Keratinocyte (primary cell): Measurements from ENCODE around the gene DUSP28. TPM values are rescaled to one million over a fixed set of nuclear protein-coding genes. Genes with fewer than 3 reads are reported as not detected.
A peak's percentile ranks its signal among the peaks of the same experiment; 100 is the strongest.

ENCODE experiments used
- DNase-seq: peaks from one replicate; pipeline ENCODE4 v3.0.0-alpha.2; 2011; ENCODE audit warnings: low read depth, missing footprints, low spot score
- FAIRE-seq: peaks from 2 replicates; lab custom pipeline; 2011; peaks lifted over from hg19 to GRCh38; lab: Jason Lieb, UNC
- H2AFZ ChIP-seq: 2 replicates; pipeline ENCODE4 v1.6.0; 2012; ENCODE audit warnings: low read length, control low read depth, inconsistent platforms; ENCODE audit not compliant: control insufficient read depth
- H3K27ac ChIP-seq: 2 replicates; pipeline ENCODE4 v1.5.1; 2011; ENCODE audit warnings: low read length; ENCODE audit not compliant: control insufficient read depth, insufficient read depth
- H3K27me3 ChIP-seq: 3 replicates; pipeline ENCODE4 v1.6.0; 2011; ENCODE audit warnings: low read length; ENCODE audit not compliant: control insufficient read depth, insufficient read depth; ENCODE audit errors: extremely low read depth
- H3K36me3 ChIP-seq, 2 experiments: 2 replicates in 1 of 2; 3 replicates in 1 of 2; pipeline ENCODE4 v1.5.1; 2011; ENCODE audit warnings: low read length in 2 of 2, mild to moderate bottlenecking in 1 of 2; ENCODE audit not compliant: control insufficient read depth in 2 of 2, insufficient read depth in 2 of 2; ENCODE audit errors: extremely low read depth in 1 of 2
- H3K4me1 ChIP-seq: 3 replicates; pipeline ENCODE4 v1.5.1; 2011; ENCODE audit warnings: low read length; ENCODE audit not compliant: control insufficient read depth, insufficient read depth; ENCODE audit errors: extremely low read depth
- H3K4me2 ChIP-seq: 3 replicates; pipeline ENCODE4 v1.6.0; 2011; ENCODE audit warnings: low read depth, low read length; ENCODE audit not compliant: control insufficient read depth, insufficient read depth; ENCODE audit errors: extremely low read depth
- H3K4me3 ChIP-seq, 3 experiments: fragments of 200-600 bp in 1 of 3; sonication (generic) in 1 of 3; 2 replicates in 2 of 3; 3 replicates in 1 of 3; pipeline ENCODE4 v1.5.1; 2011 to 2016; ENCODE audit warnings: low read length in 3 of 3, mild to moderate bottlenecking in 3 of 3, control low read depth in 2 of 3, inconsistent platforms in 1 of 3, low read depth in 1 of 3, mixed read lengths in 1 of 3, mixed run types in 1 of 3, moderate library complexity in 1 of 3; ENCODE audit not compliant: control insufficient read depth in 2 of 3, insufficient read depth in 2 of 3; ENCODE audit errors: extremely low read depth in 1 of 3
- H3K79me2 ChIP-seq: 2 replicates; pipeline ENCODE4 v1.6.0; 2012; ENCODE audit warnings: low read length; ENCODE audit not compliant: control insufficient read depth, insufficient read depth
- H3K9ac ChIP-seq: 3 replicates; pipeline ENCODE4 v1.6.0; 2011; ENCODE audit warnings: low read length; ENCODE audit not compliant: control insufficient read depth, insufficient read depth; ENCODE audit errors: extremely low read depth
- H3K9me1 ChIP-seq: 3 replicates; pipeline ENCODE4 v1.6.0; 2011; ENCODE audit warnings: low read length; ENCODE audit not compliant: control insufficient read depth, insufficient read depth; ENCODE audit errors: extremely low read depth
- H3K9me3 ChIP-seq: 2 replicates; pipeline ENCODE4 v1.5.1; 2012; ENCODE audit warnings: low read depth, low read length; ENCODE audit not compliant: control insufficient read depth
- H4K20me1 ChIP-seq: 3 replicates; pipeline ENCODE4 v1.6.0; 2011; ENCODE audit warnings: low read length; ENCODE audit not compliant: control insufficient read depth, insufficient read depth; ENCODE audit errors: extremely low read depth
- CTCF ChIP-seq, 3 experiments: IDR thresholded peaks in 1 of 3; conservative IDR thresholded peaks in 1 of 3; optimal IDR thresholded peaks in 1 of 3; 2 replicates in 2 of 3; 3 replicates in 1 of 3; pipeline versions ENCODE3 to v1.5.1; 2011; ENCODE audit warnings: low read length in 3 of 3, mild to moderate bottlenecking in 3 of 3, moderate library complexity in 2 of 3, control low read depth in 1 of 3, inconsistent platforms in 1 of 3; ENCODE audit not compliant: insufficient read depth in 2 of 3; ENCODE audit errors: extremely low read depth in 1 of 3
- EZH2 ChIP-seq: IDR thresholded peaks from one replicate; pipeline ENCODE4 v1.6.1; 2012; ENCODE audit warnings: inconsistent platforms, mild to moderate bottlenecking, low read length, moderate library complexity
- dilution Hi-C: fragments of 300-500 bp; cut with MboI; formaldehyde crosslinking; loops from one replicate; pipeline ENCODE4 v1.7.0; 2020; ENCODE audit warnings: low sequenced_read_pairs; ENCODE audit not compliant: extremely low pct_ligation_motif_present
- polyA plus RNA-seq, 5 experiments: library from polyadenylated mRNA; depleted of rRNA in 3 of 5; stranded (reverse) in 3 of 5; stranded (forward) in 1 of 5; unstranded in 1 of 5; fragments of >200 nt; gene quantifications; 1 replicate in 1 of 5; 2 replicates in 3 of 5; 3 replicates in 1 of 5; pipeline versions ENCODE4 v1.2.1 to v1.2.3, GENCODE V29; 2011 to 2012; ENCODE audit warnings: missing spikeins in 2 of 5, low read depth in 1 of 5, low replicate concordance in 1 of 5

Gene DUSP28
- polyA plus RNA-seq, 1 donor (not counting 4 experiments of a cell fraction or from before 2014, with no cell fraction given) = 4.4 TPM

- Histone ChIP-seq H3K4me1 (peaks cover 47% of the 10 kb centered on the region), H3K4me3 (peak overlapping the region in 2 of 3 experiments; percentile 32 to 38), H3K9me3 (no peaks in the 10 kb centered on the region), H3K27ac (peak overlapping the region; percentile 80), H4K20me1 (peaks cover 5% of the 10 kb centered on the region), H3K4me2 (peak overlapping the region; percentile 85), H2AFZ (peak overlapping the region; percentile 72), H3K9me1 (peaks cover 4% of the 10 kb centered on the region), H3K79me2 (no peaks in the 10 kb centered on the region), H3K9ac (peak overlapping the region; percentile 66), H3K36me3 (no peaks in the 10 kb centered on the region), H3K27me3 (no peaks in the 10 kb centered on the region)
- dilution Hi-C loops = no loop called here
- DNase-seq (no peak), FAIRE-seq (peak; percentile 39)
- TF ChIP-seq CTCF (optimal IDR thresholded peaks at IDR 0.05 in 1 of 3, IDR thresholded peaks at IDR 0.05 in 1 of 3, conservative IDR thresholded peaks at IDR 0.05 in 1 of 3; ENCODE audit: extremely low read depth in 1 of 3, insufficient read depth in 2 of 3, low read length in 3 of 3) (no peak), EZH2 (no peak)
These were observed 5.4 kb downstream of the DUSP28 start for GRCh38 chr2:240565333-240566202.

DNA sequence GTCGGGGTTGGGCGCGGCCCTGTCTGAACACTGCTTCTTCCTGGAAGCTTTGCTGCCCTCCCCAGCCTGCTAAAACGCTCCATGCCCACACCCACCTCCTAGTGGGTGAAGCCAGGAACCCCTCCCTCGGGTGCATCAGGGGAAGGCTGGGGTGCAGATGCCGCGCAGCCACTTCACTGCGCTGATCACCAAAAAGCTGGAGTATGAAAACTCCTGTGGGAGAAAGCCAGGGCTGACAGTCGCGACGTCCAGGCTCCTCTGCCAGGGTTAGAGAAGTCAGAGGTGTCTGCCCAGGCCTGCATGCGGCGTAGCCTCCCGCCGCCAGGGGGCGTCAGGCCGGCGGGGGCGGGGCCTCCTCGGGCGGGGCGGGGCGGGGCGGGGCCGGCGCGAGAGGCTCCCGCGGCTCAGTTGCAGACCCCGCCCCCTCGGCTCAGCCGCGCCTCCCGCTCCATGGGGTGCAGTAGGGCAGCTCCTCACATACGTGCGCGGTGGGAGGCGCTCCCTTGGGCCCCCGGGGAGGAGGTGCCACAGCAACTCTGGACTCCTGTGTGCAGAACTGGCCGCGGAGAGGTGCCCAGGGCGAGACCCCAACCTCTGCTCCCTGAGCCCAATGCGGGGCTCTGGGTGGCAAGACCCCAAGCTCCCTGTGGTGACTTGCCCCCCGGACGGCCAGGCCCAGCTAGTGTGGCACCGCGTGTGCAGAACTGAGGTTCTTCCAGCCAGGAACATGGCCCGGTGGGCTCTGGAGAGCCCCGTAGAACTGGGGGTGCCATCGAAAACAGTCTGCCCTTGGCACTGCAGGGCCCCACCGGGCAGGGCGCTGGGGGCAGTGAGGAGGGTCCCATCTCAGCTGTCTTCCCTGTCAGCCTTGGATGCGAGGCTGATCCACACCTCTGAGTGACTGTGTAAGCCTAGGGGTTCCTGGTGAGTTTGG, 6.3 kb downstream of the DUSP28 start:
- dilution Hi-C loops = no loop called here
- H3K36me3 ChIP-seq = no peaks in the 10 kb centered on the region
- peaks cover 5% of the 10 kb centered on the region for H4K20me1 ChIP-seq
- peak overlapping the region; percentile 16 to 82 (median 38) for H3K4me3 ChIP-seq
- H3K4me2 ChIP-seq = peak overlapping the region; percentile 86
- H2AFZ ChIP-seq = peak overlapping the region; percentile 72
- FAIRE-seq (no peak), DNase-seq (no peak)
- peaks cover 2% of the 10 kb centered on the region for H3K9me1 ChIP-seq
- H3K27ac ChIP-seq = peak overlapping the region; percentile 80
- peak in 2 of 3 experiments; percentile 50 to 76 for TF ChIP-seq CTCF (optimal IDR thresholded peaks at IDR 0.05 in 1 of 3, IDR thresholded peaks at IDR 0.05 in 1 of 3, conservative IDR thresholded peaks at IDR 0.05 in 1 of 3; ENCODE audit: extremely low read depth in 1 of 3, insufficient read depth in 2 of 3, low read length in 3 of 3)
- TF ChIP-seq EZH2 = no peak
- H3K27me3 ChIP-seq = no peaks in the 10 kb centered on the region
- no peaks in the 10 kb centered on the region for H3K79me2 ChIP-seq
- H3K4me1 ChIP-seq = peaks cover 44% of the 10 kb centered on the region
- H3K9ac ChIP-seq = peak overlapping the region; percentile 66
- no peaks in the 10 kb centered on the region for H3K9me3 ChIP-seq
